GM19328 (cell line): ENCODE data around the gene RPL9.
"Not testable (repeated sequence)": the region's sequence is repeated elsewhere in the genome, so short reads cannot be mapped to it uniquely, and the experiment has no call there.

Experiments used
- ATAC-seq: cut with Tn5 transposase; IDR thresholded peaks from one replicate; pipeline ENCODE4 v1.9.1; 2021; ENCODE audit warnings: mild to moderate bottlenecking, moderate library complexity; ENCODE audit not compliant: unreplicated experiment

Gene RPL9

DNA sequence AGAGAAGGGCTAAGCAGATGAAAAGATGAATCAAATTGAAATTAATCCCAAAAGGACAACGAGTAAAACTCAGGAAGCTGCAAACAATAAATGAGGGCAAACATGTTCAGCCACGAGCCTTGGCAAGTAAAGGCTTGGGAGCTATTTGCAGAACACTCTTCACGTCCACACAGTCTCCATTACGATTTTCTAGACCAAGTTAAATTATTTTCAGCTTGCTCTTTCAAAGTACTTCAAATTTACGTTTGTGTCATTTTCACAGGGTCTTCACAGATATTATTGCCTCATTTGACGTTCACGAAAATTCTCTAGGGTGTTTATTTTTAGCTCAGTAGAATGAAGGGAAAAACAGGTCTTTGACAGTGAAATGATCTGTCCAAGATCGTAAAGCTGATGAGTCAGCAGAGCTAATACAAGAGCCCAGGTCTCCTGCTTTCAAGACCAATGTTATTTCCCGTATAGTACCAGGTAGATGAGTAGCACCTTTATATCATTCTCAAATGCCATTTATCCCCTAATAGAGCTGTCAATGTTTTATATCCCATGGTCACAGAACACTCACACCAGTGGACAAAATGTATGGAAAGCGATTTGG lies 31.1 kb downstream of the RPL9 start:
- ATAC-seq: no peak

- no peak for ATAC-seq
Observed at GRCh38 chr4:39426728-39427127, 32.0 kb downstream of the RPL9 start.

GRCh38 chr4:39425297-39425696 lies 33.4 kb downstream of the RPL9 start:
- ATAC-seq: not testable (repeated sequence)

- no peak for ATAC-seq
Observed at GRCh38 chr4:39422247-39422646, 36.5 kb downstream of the RPL9 start.

DNA sequence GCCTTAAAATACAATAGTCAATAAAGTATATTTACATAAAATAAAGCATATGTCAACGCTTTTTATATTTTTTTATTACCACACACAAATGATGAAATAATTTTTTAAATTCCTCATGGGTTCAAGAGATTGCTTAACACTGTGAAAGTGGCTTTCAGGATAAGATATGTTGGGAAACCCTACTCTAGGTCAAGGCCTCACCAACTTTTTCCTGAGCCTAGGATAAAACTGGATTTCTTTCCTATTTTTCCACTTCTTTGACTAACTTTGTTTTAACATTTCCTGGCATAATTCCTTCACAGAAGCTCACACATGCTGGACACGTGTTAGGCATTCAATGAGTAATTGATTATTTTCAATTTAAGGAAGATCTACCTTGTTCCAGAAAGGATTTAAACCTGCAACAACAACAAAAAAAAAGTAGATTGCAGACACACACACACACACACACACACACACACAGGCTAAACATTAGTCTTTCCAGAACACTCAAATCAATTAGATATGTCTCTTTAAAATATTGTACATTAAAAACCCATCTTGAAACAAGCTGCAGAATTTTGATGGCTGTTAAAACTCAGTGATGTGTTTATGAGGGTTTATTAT lies 42.9 kb downstream of the RPL9 start:
- ATAC-seq: no peak

DNA sequence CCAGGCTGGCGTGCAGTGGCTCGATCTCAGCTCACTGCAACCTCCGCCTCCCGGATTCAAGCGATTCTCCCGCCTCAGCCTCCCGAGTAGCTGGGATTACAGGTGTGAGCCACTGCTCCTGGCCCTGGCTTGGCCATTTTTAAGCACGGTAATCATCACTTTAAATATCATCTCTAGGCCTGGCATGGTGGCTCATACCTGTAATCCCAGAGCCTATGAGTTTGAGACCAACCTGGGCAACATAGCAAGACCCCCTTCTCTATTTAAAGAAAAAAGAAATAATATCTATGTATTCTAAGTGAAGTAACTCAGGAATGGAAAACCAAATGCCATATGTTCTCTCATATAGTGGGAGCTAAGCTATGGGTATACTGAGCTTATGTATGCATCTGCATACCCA lies 47.2 kb downstream of the RPL9 start:
- not testable (repeated sequence) for ATAC-seq

DNA sequence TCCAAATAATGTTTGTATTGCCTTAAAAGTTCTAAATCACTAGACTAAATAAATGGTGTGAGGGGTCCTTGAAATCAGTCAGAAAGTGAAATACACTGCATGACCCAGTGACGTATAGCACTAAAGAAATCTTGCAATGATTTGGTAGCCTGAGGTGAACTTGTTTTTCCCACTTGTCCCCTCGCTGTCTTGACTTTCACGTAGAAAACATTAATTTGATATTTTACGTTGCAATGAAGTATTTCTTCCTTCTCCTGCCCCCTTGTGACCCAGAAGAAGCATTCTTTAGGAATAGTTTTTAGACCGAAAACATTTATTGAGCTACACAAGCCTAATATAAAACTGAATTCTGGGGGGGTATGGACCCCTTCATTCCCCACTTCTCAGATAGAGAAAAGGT lies 48.3 kb downstream of the RPL9 start:
- ATAC-seq: no peak

DNA sequence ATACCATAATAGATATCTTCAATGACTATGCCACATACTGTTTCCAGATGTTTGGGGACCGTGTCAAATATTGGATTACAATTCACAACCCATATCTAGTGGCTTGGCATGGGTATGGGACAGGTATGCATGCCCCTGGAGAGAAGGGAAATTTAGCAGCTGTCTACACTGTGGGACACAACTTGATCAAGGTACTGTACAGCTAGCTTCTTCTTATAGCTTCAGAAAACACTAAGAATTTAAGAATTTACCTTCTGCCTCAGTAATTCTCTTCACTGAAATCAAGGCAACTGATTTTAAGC lies 51.2 kb downstream of the RPL9 start:
- ATAC-seq: no peak

- ATAC-seq: no peak
Observed at GRCh38 chr4:39406763-39407583, 51.7 kb downstream of the RPL9 start, which contains the start of gene KLB. TSS of gene KLB (plus strand) at chr4:39406930. CDS start at chr4:39406950, 20 bp downstream.
